HG03025 (cell line): ENCODE data around the gene MYH13.

Experiments
- ATAC-seq: cut with Tn5 transposase; IDR thresholded peaks from one replicate; pipeline ENCODE4 v1.9.1; 2021; ENCODE audit warnings: mild to moderate bottlenecking, moderate library complexity; ENCODE audit not compliant: unreplicated experiment, low FRiP score

The MYH13 gene

DNA sequence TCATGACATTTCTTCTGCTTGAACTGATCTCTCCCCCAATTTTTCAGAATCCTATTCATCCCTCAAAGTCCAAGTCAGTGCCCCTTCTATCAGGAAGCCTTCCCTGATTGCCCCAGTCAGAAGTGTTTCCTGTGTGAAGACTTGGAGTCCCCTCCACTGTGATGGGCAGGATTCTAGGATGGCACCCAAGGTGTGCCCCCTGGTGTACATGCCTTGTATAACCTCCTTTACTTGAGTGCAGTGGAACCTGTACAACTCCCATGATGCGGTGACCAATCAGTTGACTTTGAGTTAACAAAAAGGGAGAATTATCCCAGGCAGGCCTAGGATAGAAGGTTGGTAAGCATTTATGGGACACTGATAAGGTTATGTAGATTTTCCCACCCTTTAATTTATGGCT, 23.4 kb downstream of the MYH13 start:
- ATAC-seq, result no peak

DNA sequence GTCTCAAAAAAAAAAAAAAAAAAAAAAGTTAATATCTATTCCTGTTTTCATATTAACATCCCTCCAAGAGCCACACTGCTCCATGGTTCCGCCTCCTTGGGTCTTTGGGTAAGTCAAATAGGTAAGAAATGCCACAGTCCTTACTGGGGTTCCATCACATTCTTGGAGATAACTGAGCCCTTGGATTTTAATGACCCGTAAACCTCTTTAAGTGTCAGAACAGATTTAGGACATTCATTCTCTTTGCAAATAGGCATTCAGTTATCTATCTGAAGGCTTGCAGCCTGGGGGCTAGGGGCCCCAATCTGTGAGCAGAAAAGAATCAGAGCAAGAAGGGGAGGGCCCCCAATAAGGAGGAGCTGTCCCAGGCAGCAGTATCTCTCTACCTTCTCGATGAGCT, 28.0 kb downstream of the MYH13 start:
- no peak for ATAC-seq

DNA sequence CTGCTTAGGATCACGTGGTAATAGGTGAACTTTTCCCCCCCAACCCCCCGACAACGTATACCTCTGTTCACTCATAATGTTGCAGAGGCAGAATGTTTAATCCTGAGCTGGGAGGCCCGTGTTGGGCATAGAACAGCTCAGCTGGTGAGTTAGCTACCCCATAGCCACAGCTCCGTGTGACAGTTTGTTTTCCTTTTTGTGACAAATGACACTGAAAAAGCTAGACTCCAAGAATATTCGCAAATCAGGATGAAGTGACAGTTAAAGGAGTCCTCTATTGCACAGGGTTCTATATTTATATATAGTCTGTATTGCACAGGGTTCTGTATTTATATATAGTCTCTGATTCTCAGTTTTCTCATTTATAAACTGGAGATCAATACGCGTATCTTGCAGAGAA, 33.8 kb downstream of the MYH13 start:
- no peak for ATAC-seq

DNA sequence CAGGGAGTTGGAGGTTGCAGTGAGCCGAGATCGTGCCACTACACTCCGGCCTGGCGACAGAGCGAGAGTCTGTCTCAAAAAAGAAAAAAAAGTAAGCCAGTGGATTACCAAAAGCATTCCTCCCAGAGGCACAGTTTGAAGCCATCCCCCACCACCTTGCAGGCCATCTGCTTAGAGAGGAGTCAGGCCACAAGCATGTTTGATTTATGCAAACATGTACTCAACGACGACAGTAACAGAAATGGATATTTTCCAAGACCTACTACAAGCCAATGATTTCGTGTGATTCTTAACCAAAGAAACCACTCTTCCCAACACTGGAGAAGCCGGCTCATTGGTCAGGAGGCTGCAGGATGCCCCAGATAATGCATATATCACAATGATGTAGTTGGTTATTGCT, 34.8 kb downstream of the MYH13 start:
- ATAC-seq, result no peak

DNA sequence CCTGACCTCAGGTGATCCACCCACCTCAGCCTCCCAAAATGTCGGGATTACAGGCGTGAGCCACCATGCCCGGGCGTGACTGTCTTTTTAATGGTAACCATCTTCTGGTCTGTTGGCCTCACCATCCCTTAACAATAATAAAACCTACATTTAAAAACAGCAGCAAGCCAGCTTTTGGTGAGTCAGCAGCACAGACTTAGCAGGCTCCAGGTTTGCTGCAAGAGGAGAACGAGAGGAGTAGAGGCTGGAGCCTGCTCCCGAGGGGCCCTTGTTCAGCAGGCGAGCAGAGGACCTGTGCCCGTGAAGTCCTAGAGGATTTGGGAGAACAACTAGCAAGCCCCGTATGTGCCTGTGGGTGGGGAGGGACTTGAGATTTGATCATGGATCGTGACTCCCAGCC, 35.7 kb downstream of the MYH13 start:
- ATAC-seq, result no peak

DNA sequence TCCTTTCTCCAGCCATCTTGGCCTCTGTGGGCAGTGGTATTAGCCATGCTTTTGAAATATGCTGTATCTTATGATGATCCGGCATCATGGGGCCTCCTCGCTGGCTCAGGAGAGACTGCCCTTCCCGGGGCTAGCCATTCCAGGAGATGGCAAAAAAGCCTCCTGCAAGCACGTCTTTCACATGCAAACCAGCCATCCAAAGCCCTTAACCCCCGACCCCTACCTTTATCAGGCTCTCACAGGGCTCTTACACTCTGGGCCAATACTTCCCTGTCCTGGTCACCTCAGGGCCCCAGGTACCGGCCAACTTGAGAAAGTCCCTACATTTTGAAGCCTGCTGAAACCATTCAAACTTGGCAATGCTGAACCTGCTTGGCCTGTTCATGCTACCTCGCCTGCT, 36.4 kb downstream of the MYH13 start:
- ATAC-seq, result no peak

DNA sequence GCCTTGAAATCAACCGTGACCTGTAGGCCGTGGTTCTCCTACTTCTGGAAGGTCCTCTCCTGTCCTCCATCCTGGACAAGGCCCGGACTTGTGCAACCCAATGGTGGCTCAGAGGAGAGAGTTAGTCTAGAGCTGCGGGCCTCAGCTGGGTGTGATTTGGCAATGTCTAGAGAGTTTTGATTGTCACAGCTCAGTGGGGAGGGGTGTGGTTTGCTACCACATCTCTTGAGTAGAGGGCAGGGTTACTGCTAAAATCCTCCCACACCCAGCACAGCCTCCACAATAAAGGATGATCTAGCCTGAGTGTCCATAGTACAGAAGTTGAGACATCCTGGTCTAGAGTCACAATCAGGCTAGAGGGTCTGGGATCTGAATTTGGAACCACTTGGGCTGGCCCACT, 40.3 kb downstream of the MYH13 start:
- ATAC-seq, result no peak

DNA sequence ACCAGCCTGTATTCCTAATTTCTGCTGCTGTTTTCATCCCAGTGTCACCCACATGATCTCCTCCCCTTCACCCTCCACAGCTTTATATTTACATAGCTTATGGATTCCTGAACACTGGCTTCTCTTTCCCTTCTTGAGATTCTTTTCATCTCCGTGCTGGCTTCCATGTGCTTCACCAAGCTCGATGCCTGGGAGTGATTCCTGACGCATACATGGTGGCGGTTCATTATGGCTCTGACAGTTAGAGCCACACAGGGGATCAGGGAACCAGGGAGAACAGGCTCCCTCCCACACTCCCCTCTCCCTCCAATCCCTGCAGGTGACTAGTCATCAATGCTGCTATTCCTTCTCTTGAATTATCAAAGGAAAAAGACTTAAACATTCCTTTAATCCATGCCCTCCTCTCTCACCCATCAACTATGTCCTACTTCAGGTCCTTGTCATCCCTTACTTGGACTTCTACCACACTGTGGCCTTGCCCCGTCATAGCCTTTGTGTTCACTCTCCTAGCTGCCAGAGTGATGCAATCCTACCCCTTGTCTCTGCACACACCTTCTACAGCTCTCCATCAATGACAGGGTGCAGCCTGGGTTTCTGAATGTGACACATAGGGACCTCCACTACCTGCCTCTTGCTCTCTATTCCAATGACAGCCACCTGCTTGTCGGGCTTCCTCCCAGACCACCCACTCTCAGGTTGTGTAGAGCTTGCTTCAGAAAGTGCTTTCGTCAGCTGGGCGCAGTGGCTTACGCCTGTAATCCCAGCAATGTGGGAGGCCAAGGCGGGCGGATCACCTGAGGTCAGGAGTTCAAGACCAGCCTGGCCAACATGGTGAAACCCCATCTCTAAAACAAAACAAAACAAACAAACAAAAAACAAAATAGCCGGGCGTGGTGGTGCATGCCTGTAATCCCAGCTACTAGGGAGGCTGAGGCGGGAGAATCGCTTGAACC, 43.6 kb downstream of the MYH13 start:
- ATAC-seq, result no peak

DNA sequence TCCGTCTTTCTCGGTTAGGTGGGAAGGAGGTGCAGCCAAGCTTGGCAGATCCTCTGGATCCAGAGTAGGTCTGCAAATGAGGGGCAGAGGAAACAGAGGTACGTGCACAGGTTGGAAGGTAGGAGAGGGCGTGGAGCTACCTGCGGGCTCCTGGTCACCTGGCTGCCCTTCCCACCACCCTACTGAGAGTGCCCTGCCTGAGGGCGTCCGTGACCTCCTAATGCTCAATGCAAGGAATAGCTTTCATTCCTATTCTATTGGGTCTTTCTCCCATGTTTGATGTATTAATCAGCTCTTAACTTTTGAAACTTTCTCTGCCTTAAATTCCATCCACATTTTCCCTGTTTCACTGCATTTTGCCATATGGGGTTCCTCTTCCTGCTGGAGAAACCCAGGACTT, 44.6 kb downstream of the MYH13 start:
- no peak for ATAC-seq

DNA sequence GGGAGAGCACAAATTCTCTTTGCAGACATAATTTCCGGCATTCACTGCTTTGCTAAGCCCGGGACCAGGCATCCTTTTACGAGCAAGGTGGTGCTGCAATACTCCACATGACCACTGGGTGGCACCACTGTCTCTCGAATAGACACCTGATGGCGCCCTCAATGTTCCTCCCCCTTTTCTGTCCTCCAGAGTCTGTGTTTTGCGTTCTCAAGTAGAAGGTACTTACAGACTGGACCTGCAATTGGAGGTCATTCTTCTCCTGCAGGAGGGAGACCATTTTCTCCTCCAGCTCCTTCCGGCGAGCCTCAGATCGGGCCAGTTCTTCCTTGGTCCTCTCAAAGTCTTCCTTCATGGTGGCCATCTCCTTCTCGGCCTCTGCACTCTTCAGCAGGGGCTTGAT, 45.2 kb downstream of the MYH13 start:
- ATAC-seq, result no peak

DNA sequence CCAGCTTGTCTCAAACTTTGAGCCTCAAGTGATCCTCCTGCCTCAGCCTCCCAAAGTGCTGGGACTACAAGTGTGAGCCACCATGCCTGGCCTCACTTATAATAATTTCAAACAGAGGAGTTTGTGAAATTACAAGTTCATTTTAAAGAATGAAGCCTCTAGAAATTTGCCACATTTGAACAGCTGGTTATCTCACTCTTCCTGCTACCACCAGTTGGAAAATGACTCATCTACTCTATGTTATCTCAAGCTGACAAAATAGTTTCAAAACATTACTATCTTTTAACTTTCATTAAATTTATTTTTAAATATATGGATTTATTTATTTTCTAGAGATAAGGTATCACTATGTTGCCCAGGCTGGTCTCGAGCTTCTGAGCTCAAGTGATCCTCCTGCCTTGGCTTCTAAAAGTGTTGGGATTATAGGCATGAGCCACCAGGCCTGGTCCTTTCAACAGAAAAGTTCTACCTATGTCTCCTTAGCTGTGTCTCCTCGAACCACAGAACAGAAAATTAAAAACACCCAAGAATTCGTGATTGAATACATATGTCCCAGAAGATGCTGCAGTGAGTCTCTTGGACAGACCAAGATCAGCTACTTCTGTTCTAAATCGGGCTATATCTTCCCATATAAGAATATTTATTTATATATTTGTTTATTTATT, 47.6 kb downstream of the MYH13 start:
- no peak for ATAC-seq

DNA sequence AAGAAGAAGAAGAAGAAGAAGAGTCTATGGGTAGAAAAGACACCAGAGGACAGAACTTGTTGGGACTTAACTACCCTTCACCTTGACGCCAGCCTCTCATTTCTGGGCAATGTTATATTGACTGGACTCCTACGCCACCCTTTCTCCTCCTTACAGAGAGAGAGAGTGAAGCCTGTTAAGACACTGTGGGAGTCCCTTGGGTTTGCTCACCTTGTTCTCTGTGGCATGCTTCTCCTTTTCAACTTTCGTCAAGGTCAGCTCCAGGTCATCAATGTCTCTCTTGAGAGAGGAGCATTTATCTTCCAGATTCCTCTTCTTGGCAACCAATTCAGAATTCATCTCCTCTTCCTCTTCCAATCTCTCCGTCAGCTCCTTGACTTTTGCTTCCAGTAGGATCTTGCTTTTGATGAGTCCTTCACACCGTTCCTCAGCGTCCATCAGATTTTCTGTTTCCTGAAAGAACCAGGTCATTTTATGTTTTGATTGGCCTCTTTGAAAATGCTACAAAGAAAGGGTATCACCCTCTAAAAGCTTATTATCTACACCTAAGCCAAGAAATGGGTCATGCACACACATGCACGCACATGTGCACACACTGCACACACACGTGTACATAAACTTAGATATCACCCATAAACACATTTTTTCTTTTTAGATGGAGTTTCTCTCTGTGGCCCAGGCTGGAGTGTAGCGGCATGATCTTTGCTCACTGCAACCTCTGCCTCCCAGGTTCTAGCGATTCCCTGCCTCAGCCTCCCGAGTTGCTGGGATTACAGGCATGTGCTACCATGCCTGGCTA, 48.8 kb downstream of the MYH13 start:
- no peak for ATAC-seq

DNA sequence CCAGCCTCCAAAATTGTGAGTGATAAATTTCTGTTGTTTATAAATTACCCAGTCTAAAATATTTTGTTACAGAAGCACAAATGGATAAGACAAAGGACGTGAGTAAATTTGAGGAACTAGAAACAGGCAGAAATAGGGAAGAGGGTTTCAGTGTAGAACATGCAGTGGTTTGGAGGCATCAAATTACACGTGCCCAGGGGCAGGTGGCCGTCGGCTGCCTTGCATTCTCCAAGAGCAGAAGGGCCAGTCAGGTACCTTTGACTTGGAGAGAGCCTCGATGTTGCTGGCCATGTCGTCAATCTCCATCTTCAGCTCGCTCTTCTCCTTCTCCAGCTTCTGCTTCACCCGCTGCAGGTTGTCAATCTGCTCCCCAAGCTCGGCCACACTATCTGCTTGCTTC, 54.3 kb downstream of the MYH13 start:
- ATAC-seq, result no peak

DNA sequence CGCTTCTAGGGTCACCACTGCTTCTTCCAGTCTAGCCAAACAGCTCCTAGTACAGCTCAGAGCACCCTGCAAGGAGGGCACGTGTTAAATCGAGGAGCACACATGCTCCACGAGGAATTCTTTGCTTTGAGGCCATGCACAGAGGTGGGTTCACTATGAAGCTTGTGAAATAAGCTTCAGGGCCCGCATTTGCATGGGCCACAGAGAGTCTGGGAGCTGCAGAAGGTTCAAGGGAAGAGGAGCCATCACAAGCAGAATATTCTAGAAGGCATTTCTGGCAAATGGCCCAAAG, 55.3 kb downstream of the MYH13 start:
- ATAC-seq, result no peak

DNA sequence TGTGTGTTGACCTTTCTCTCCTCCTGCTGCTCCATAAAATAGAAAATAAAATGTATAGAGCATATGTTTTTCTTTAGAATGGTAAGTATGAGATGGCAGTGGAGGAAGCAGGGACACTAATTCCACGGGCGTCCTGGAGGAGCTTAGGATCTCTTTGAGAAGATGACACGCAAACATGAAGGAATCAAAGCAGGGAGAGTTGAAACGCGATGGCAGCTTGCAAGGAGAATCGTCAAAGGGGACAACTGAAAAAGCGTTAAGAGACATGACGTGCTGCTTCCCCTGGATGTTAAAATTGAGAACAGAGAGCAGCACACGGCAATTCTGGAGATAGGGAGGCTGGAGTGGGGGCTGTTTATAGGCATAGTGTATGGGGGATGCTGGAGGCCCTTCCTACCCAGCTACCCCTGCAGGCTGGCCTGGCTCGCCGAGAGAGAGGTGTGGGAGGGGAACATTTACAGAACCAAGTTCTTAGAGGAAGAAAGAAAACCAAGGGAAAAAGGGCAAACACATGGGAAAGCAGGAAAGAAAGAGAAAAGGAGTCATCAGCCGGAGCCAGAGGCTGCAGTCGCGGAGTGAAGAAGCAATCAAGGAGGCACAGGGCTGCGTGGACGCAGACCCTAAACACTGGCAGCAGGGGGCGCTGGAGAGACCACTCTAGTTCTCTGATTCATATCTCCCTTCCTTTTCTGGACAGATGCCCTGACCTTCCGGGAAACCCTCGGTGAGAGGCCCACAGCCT, 55.8 kb downstream of the MYH13 start:
- no peak for ATAC-seq

DNA sequence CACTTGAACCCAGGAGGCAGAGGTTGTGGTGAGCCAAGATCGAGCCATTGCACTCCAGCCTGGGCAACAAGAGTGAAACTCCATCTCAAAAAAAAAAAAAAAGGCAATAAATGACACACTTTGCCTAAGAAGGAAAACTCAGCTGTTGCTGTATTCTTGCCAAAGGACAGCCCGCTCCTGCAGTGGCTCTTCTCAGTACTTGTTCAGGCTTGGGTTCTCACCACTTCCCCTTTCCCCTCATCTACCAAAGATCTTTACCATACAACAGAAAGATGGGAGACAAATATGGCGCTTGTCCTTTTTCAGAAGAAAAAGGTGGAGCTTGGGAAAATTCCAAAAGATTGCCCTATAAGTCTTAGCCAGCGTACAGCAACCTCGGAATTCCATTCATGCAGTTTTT, 58.5 kb downstream of the MYH13 start:
- no peak for ATAC-seq

DNA sequence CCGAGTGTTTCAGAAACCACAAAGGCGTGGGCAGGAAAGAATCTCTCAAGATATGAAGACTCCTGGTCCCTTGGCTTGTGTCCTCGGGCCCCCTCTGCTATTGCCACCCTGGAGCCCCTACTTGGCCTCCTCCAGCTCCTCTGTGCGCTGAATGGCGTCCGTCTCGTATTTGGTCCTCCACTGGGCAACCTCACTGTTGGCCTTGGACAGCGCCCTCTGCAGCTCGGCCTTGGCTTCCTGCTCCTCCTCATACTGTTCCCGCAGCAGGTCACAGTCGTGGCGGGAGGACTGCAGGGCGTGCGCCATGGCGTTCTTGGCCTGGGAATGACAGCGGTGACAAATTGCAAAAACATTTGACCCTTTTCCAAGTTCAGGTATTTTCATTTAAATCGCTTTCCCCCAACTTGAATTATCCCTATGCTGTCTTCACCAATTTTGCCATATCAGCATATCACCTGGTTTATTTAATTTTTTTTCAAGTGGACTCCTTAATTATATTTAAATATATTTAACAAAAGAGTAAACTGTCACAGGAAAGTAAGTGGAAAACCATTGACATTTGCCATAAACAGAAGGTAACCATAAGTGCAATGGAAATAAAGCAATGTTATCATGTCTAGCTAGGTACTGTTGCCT, 59.7 kb downstream of the MYH13 start:
- no peak for ATAC-seq

DNA sequence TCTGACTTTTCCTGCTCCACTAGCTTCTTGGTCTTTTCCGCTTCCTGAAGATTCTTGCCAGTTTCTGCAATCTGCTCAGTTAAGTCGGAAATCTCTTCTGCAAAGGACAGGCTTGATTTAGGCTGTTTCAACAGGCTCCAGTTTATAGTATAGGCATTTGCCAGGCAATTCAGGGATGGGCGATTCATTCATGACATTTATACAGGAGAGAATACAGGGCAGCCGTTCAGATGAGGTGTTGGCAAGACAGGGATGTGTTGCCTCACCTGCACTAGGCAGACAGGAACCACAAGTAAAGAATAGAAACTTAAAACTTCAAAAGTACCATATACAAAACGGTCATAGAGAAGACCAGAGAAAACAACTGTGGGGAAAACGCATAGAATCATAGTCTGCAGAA, 61.7 kb downstream of the MYH13 start:
- ATAC-seq, result no peak

DNA sequence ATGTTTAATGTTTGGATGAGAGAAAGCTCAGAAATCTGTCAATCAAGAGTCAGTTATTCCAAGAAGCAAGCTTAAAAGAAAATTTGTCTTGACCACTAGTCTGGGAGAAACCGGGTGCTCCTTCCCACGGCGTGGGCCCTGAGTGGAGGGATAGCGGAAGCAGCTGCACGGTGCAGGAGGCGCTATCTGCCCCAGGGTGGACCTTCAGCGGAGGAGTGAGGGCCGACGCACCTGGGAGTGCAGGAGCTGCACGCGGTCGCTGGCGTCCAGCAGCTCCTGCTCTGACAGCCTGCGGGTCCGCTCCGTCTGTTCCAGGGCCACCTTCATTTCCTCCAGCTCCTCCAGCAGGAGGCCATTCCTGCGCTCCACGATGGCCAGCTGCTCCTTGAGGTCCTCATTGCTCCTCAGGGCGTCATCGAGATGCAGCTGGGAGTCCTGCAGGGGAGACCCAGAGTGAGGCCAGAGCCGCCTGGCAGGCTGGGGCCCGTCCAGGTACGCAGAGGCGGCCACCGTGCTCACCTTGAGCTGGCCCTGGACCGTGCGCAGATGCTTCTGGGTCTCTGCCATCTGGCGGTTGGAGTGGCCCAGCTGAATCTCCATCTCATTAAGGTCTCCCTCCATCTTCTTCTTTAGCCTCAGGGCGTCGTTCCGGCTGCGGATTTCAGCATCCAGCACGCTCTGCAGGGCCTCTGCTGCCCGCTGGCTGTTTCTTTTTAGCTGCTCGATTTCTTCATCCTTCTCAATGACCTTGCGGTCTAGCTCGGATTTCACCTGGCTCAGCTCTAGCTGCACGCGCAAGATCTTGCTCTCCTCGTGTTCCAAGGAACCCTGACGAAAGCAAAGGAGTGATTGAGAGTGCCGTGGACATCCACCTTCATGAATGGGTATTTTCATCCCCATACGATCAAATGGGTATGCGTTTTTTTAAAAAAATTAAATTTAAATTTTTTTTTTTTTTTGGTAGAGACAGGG, 63.5 kb downstream of the MYH13 start:
- no peak for ATAC-seq
